Measurements from ENCODE around the gene PELI1.

GRCh38 chr2:64045938-64046337, 98.3 kb downstream of the PELI1 start:
- no peak for TF ChIP-seq EZH2 (IDR thresholded peaks at IDR 0.05; ENCODE audit: borderline replicate concordance, low read length)
- TF ChIP-seq, protein P1, sequence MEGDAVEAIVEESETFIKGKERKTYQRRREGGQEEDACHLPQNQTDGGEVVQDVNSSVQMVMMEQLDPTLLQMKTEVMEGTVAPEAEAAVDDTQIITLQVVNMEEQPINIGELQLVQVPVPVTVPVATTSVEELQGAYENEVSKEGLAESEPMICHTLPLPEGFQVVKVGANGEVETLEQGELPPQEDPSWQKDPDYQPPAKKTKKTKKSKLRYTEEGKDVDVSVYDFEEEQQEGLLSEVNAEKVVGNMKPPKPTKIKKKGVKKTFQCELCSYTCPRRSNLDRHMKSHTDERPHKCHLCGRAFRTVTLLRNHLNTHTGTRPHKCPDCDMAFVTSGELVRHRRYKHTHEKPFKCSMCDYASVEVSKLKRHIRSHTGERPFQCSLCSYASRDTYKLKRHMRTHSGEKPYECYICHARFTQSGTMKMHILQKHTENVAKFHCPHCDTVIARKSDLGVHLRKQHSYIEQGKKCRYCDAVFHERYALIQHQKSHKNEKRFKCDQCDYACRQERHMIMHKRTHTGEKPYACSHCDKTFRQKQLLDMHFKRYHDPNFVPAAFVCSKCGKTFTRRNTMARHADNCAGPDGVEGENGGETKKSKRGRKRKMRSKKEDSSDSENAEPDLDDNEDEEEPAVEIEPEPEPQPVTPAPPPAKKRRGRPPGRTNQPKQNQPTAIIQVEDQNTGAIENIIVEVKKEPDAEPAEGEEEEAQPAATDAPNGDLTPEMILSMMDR (IDR thresholded peaks at IDR 0.05; ENCODE audit: low read length) = no peak
